Measurements from ENCODE around the gene KRTAP19-8. TPM values are rescaled to one million over a fixed set of nuclear protein-coding genes. Genes with fewer than 3 reads are reported as not detected.

The KRTAP19-8 gene
- polyA plus RNA-seq, 2 of the 4 experiments (the other 2 are of a cell fraction), result not detected

- TF ChIP-seq TFCP2L1 (CRISPR knock-in tag; IDR thresholded peaks at IDR 0.05) (no peak), ZNF302 (CRISPR knock-in tag; IDR thresholded peaks at IDR 0.05) (no peak), HOXB5 (CRISPR knock-in tag; IDR thresholded peaks at IDR 0.05) (no peak), KDM1A (IDR thresholded peaks at IDR 0.05; ENCODE audit: low read depth) (no peak), TP53 (CRISPR knock-in tag; IDR thresholded peaks at IDR 0.05) (no peak), EHF (CRISPR knock-in tag; IDR thresholded peaks at IDR 0.05) (no peak), NPAS2 (CRISPR knock-in tag; IDR thresholded peaks at IDR 0.05; ENCODE audit: borderline replicate concordance) (no peak), RCOR1 (IDR thresholded peaks at IDR 0.05; ENCODE audit: low read depth, low read length) (no peak), MYC (IDR thresholded peaks at IDR 0.05; ENCODE audit: borderline replicate concordance, low read length) (no peak), POLR2AphosphoS2 (conservative IDR thresholded peaks at IDR 0.05; ENCODE audit: low read length) (no peak), MAFK (IDR thresholded peaks at IDR 0.05; ENCODE audit: partially characterized antibody) (no peak), USF2 (IDR thresholded peaks at IDR 0.05) (no peak), REST (IDR thresholded peaks at IDR 0.05) (no peak), POLR2A (IDR thresholded peaks at IDR 0.05; ENCODE audit: low read length) (no peak), CEBPB (IDR thresholded peaks at IDR 0.05) (no peak), ZFP36 (IDR thresholded peaks at IDR 0.05; ENCODE audit: borderline replicate concordance, partially characterized antibody) (no peak), MAX (IDR thresholded peaks at IDR 0.05) (no peak), FOSL2 (IDR thresholded peaks at IDR 0.05) (no peak), FOSL2 (CRISPR knock-in tag; IDR thresholded peaks at IDR 0.05) (no peak)
- CTCF ChIA-PET, result no interaction called here
- DNase-seq (ENCODE audit: low read depth in 1 of 2, low spot score in 1 of 2), result no peak
- no peak overlapping the region for H3K4me2 ChIP-seq
- POLR2A ChIA-PET, result no interaction called here
- no peak overlapping the region for H3K27ac ChIP-seq
- ATAC-seq, result no peak
- H3K9me3 ChIP-seq, result no peaks in the 10 kb centered on the region
- no peaks in the 10 kb centered on the region for H3K4me1 ChIP-seq
- H3K4me3 ChIP-seq, result no peak overlapping the region
- no peak for FAIRE-seq
Observed at GRCh38 chr21:31034378-31034777, 3.9 kb downstream of the KRTAP19-8 start.

GRCh38 chr21:31030367-31031106 is 7.7 kb downstream of the KRTAP19-8 start:
- DNase-seq (ENCODE audit: low read depth in 1 of 2, low spot score in 1 of 2), result no peak
- no peak for ATAC-seq
- Histone ChIP-seq H3K4me2 (no peak overlapping the region), H3K9me3 (no peaks in the 10 kb centered on the region), H3K4me1 (no peaks in the 10 kb centered on the region), H3K27ac (no peak overlapping the region), H3K4me3 (no peak overlapping the region)
- CTCF ChIA-PET, result interaction anchor here (1.0 kb wide), 1 partner anchor 22 kb away, joined by 3 read pairs; no protein-coding TSS in a partner anchor
- WGBS (ENCODE audit: missing lambda C conversion rate), result 21% methylated on average over 3 of the region's 3 CpGs
- POLR2A ChIA-PET, result no interaction called here
- no peak for FAIRE-seq
- TF ChIP-seq RFX5 (IDR thresholded peaks at IDR 0.05) (no peak), CBX2 (IDR thresholded peaks at IDR 0.05; ENCODE audit: borderline replicate concordance, low read depth) (no peak), RCOR1 (IDR thresholded peaks at IDR 0.05; ENCODE audit: low read depth, low read length) (no peak), PHF8 (IDR thresholded peaks at IDR 0.05; ENCODE audit: borderline replicate concordance, low read depth) (no peak), CHD4 (IDR thresholded peaks at IDR 0.05; ENCODE audit: borderline replicate concordance) (no peak), PBX3 (IDR thresholded peaks at IDR 0.05) (no peak), HES2 (IDR thresholded peaks at IDR 0.05) (no peak), GATA3 (IDR thresholded peaks at IDR 0.05; ENCODE audit: borderline replicate concordance) (no peak), MAZ (IDR thresholded peaks at IDR 0.05; ENCODE audit: borderline replicate concordance, low read depth, low read length) (no peak), BCL3 (IDR thresholded peaks at IDR 0.05) (no peak), HMGXB4 (CRISPR knock-in tag; IDR thresholded peaks at IDR 0.05; ENCODE audit: borderline replicate concordance) (no peak), KDM1A (IDR thresholded peaks at IDR 0.05; ENCODE audit: low read depth) (no peak), NPAS2 (CRISPR knock-in tag; IDR thresholded peaks at IDR 0.05; ENCODE audit: borderline replicate concordance) (no peak), SMC3 (IDR thresholded peaks at IDR 0.05) (no peak)
